Psoas muscle (tissue), 8 donors: Measurements from ENCODE around the gene DBP. TPM values are rescaled to one million over a fixed set of nuclear protein-coding genes. Genes with fewer than 3 reads are reported as not detected.

Source experiments
- ATAC-seq, 4 donors: fragments of 200-7000 bp; cut with Tn5 transposase; one replicate each; pipeline ENCODE4 v1.9.1; 2020; ENCODE audit warnings: moderate library complexity in 3 of 4, mild to moderate bottlenecking in 2 of 4
- DNase-seq, 2 donors: peaks; one replicate each; pipeline ENCODE4 v3.0.0-alpha.2; 2020
- H3K27ac ChIP-seq: fragments of 200-600 bp; one replicate; pipeline ENCODE4 v1.8.0; 2022
- H3K27me3 ChIP-seq, 3 donors: fragments of 200-600 bp in 1 of 3; one replicate each; pipeline versions ENCODE4 v1.6.1 to v1.8.0; 2013 to 2022; ENCODE audit warnings: low read length in 2 of 3, mild to moderate bottlenecking in 2 of 3, moderate library complexity in 1 of 3; ENCODE audit not compliant: insufficient read depth in 3 of 3
- H3K36me3 ChIP-seq, 2 donors: fragments of 200-600 bp in 1 of 2; one replicate each; pipeline versions ENCODE4 v1.6.1 to v1.8.0; 2013 to 2022; ENCODE audit warnings: low read depth in 1 of 2, mild to moderate bottlenecking in 1 of 2, moderate library complexity in 1 of 2; ENCODE audit not compliant: insufficient read depth in 1 of 2
- H3K4me1 ChIP-seq: fragments of 200-600 bp; one replicate; pipeline ENCODE4 v1.8.0; 2022
- H3K4me3 ChIP-seq: fragments of 200-600 bp; one replicate; pipeline ENCODE4 v1.8.0; 2022; ENCODE audit warnings: mild to moderate bottlenecking
- H3K9me3 ChIP-seq: fragments of 200-600 bp; one replicate; pipeline ENCODE4 v1.8.0; 2022
- WGBS, 3 donors: extraction: QIAGEN DNeasy Blood & Tissue Kit; methylation state at CpG; one replicate each; pipeline versions ENCODE4 v1.1.6 to v1.1.7; 2013; 5-methylcytosine and 5-hydroxymethylcytosine counted together
- intact Hi-C, 2 donors: fragments of 100-400 bp; cut with DNase I; formaldehyde crosslinking; loops; one replicate each; pipeline versions ENCODE4 v1.11.0 to v1.14.2; 2022
- polyA plus RNA-seq, 3 donors: library from polyadenylated mRNA; stranded (reverse); fragments of 200-250 nt; gene quantifications; one replicate each; pipeline ENCODE4 v1.2.3, GENCODE V29; 2013
- total RNA-seq, 4 donors: library from RNA; stranded (reverse); fragmentation: NEBNext Ultra II Directional in 2 of 4; extraction: Animal tissue kit (Norgen Biotek cat#: 25700) in 2 of 4; gene quantifications; one replicate each; pipeline versions ENCODE4 v1.2.1 to v1.2.4, GENCODE V29; 2021 to 2023
- TF ChIP-seq, protein P1 (sequence below): fragments of 200-600 bp; IDR thresholded peaks from one replicate; pipeline ENCODE4 v1.8.0; 2022; ENCODE audit warnings: antibody characterized with exemption
- donor health status: healthy with polysubstance abuse.
- donor health status: DM: no; HTN: no; CAD: no; lungs with moderate emphysema.
- donor health status: Bipolar disorder and iron deficiency.
- donor health status: healthy.
- donor health status: DM: yes; HTN: yes; CAD: no.
- donor health status: DM: no; HTN: no; CAD: no.
- donor health status: DM: no; HTN: no; CAD: no.
- donor health status: DM: yes; HTN: yes; CAD: no.

Gene DBP
- total and polyA plus RNA-seq, 7 donors = 2.8 to 14.5 (median 5.8) TPM

DNA sequence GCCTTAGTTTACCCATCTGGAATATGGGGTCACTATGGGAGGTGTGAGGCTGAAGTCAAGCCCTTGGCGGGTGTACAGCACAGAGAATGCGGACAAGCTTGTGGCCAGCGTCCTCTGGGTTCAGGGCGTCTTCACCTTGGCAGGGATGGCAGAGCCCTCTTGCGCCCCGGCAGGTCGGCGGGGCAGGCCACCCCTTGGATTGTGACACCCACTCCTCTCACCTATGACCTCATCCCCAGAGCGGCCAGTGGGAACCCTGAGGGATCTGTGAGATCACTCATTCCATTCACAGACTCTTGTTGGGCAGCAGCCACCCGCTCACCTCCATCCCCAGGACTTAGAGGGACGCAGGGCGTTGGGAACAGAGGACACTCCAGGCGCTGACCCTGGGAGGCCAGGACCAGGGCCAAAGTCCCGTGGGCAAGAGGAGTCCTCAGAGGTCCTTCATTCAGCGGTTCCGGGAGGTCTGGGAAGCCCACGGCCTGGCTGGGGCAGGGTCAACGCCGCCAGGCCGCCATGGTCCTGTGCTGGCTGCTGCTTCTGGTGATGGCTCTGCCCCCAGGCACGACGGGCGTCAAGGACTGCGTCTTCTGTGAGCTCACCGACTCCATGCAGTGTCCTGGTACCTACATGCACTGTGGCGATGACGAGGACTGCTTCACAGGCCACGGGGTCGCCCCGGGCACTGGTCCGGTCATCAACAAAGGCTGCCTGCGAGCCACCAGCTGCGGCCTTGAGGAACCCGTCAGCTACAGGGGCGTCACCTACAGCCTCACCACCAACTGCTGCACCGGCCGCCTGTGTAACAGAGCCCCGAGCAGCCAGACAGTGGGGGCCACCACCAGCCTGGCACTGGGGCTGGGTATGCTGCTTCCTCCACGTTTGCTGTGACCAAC is 30.5 kb downstream of the DBP start, which contains the start of gene SPACA4:
Gene SPACA4, plus strand, starts transcription at position 280 of the 896 bp plus-strand sequence. Its CDS starts 237 bp downstream, at position 517.
- Histone ChIP-seq H3K9me3 (no peaks in the 10 kb centered on the region), H3K4me1 (no peaks in the 10 kb centered on the region), H3K4me3 (no peak within 1 kb of the TSS), H3K27ac (no peak within 1 kb of the TSS), H3K27me3 (no peaks in the 10 kb centered on the region), H3K36me3 (no peaks in the 10 kb centered on the region)
- ATAC-seq (no peak), DNase-seq (no peak)
- intact Hi-C loops = no loop called here
- TF ChIP-seq, protein P1, sequence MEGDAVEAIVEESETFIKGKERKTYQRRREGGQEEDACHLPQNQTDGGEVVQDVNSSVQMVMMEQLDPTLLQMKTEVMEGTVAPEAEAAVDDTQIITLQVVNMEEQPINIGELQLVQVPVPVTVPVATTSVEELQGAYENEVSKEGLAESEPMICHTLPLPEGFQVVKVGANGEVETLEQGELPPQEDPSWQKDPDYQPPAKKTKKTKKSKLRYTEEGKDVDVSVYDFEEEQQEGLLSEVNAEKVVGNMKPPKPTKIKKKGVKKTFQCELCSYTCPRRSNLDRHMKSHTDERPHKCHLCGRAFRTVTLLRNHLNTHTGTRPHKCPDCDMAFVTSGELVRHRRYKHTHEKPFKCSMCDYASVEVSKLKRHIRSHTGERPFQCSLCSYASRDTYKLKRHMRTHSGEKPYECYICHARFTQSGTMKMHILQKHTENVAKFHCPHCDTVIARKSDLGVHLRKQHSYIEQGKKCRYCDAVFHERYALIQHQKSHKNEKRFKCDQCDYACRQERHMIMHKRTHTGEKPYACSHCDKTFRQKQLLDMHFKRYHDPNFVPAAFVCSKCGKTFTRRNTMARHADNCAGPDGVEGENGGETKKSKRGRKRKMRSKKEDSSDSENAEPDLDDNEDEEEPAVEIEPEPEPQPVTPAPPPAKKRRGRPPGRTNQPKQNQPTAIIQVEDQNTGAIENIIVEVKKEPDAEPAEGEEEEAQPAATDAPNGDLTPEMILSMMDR = no peak
- WGBS, 3 donors = 86 to 91% (median 89%) methylated on average over 39 of the region's 39 CpGs

DNA sequence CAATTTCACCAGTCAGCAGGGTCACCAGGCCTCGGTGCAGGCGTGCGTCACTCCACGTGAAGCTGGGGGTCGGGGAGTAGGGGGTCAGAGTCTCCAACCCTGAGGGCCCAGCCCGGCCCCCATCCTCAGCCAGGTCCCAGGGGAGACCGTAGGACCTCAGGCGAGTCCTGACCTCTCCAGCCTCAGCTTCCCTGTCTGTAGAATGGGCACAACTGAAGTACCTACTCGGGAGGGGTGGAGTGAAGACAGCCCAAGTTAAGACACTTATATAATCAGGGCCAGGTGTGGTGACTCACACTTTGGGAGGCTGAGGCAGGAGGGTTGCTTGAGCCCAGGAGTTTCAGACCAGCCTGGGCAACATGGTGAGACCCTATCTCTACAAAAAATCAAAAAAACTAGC is 33.3 kb downstream of the DBP start:
- WGBS, 3 donors = 86 to 89% (median 87%) methylated on average over 9 of the region's 9 CpGs
- ATAC-seq = no peak

DNA sequence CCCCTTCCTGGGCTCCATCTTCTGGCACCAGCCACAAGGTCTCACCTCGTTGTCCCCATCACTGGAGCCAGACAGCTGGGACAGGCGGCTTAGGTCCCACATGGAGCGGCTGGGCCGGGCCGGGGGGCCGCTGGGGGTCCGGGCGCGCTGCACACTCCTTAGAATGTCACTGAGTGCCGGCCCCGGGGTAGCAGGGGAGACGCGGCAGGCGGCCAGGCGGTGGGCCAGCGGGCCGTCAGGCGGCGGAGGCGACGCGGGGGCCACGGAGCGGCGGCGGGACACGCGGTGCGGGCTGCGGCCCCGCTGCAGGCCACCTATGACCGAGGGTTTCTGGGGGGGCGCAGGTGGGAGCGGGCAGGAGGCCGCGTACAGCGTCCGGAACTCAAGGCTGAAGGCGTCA is 33.7 kb downstream of the DBP start:
- no peaks in the 10 kb centered on the region for H3K27me3 ChIP-seq
- no peaks in the 10 kb centered on the region for H3K9me3 ChIP-seq
- no peaks in the 10 kb centered on the region for H3K4me1 ChIP-seq
- DNase-seq (no peak), ATAC-seq (no peak)
- TF ChIP-seq, protein P1 = no peak
- no peaks in the 10 kb centered on the region for H3K36me3 ChIP-seq
- intact Hi-C loops = no loop called here
- H3K27ac ChIP-seq = no peak overlapping the region
- 89 to 91% (median 90%) methylated on average over 39 of the region's 39 CpGs for WGBS, 3 donors
- no peak overlapping the region for H3K4me3 ChIP-seq

More for the DNA sequence above, 33.3 kb downstream of the DBP start:
- no peak overlapping the region for H3K27ac ChIP-seq
- H3K4me1 ChIP-seq = no peaks in the 10 kb centered on the region
- H3K4me3 ChIP-seq = no peak overlapping the region
- no peaks in the 10 kb centered on the region for H3K9me3 ChIP-seq
- no peaks in the 10 kb centered on the region for H3K36me3 ChIP-seq
- no peaks in the 10 kb centered on the region for H3K27me3 ChIP-seq
- DNase-seq = no peak
- intact Hi-C loops = no loop called here
- TF ChIP-seq, protein P1 = no peak

DNA sequence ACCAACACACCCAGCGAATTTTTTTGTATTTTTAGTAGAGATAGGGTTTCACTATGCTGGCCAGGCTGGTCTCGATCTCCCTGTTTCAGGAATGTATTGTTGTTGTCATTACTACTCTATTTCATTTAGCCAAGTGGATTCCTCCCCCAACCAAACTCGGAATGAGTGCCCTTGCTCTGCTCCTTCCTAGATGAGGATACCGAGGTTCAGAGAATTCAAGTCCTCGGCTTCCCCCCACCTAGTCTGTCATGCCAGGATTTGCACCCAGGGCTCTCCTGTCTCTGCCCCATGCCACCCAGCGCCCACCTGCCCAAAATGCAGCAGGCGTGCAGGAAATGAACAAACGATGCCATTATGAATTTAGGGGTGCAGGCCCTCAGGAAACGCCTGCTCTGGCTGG is 34.2 kb downstream of the DBP start:
- intact Hi-C loops = no loop called here
- 73 to 83% (median 77%) methylated on average over 9 of the region's 9 CpGs for WGBS, 3 donors
- Histone ChIP-seq H3K4me1 (no peaks in the 10 kb centered on the region), H3K4me3 (no peak overlapping the region), H3K27ac (no peak overlapping the region), H3K9me3 (no peaks in the 10 kb centered on the region), H3K27me3 (peaks cover 0 to 4% (median 0%) of the 10 kb centered on the region in 3 donors), H3K36me3 (no peaks in the 10 kb centered on the region)
- TF ChIP-seq, protein P1 = no peak
- DNase-seq (no peak), ATAC-seq (no peak)
